ENCODE results near the gene IFRD2. TPM values are rescaled to one million over a fixed set of nuclear protein-coding genes. Genes with fewer than 3 reads are reported as not detected.

Gene IFRD2, protein sequence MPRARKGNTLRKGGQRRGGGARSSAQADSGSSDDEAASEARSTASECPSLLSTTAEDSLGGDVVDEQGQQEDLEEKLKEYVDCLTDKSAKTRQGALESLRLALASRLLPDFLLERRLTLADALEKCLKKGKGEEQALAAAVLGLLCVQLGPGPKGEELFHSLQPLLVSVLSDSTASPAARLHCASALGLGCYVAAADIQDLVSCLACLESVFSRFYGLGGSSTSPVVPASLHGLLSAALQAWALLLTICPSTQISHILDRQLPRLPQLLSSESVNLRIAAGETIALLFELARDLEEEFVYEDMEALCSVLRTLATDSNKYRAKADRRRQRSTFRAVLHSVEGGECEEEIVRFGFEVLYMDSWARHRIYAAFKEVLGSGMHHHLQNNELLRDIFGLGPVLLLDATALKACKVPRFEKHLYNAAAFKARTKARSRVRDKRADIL
- 74.0 to 96.1 TPM (median 89.5 TPM) in 5 replicates for total RNA-seq (2022; extraction: Qiagen RNA extraction)

DNA sequence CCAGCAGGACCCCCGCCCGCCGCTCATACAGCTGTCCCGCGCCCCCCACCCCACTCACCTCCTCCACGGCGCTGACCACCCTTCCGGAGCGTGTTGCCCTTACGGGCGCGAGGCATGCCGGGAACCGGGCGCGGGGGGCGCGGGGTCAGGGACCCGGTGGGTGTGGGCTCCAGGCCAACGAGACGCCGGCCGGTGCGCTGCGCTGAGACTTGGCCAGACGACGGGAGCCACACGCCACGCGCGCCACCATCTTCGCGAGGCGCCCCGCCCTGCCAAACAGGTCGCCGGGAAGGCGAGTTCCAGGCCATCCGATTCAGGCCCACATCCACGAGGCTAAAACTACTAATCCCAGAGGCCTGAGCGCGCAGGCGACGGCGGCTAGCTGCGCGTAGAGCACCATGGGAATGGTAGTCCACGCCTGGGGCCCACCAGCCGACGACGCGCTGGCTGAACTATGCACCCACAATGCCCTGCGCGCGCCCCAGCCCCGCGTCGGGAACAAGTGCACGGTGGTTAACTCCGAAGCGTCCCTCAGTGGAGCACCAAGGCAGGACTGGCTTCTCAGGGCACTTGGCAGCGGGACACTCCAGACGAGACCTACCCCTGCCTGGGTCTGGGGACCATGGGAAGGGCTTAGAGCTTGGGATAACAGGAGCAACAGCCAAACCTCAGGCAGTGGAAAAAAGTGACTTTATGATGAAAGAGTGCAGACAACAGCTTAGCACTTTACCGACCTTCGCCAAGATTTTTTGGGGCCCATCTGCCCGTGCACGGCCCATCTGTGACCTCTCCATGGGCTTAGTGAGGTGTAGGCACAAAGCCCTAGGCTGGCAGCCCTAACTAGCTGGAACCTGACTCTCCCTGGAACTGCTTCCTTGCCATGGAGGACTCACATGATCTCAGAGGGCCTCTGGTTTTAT is at the start of gene IFRD2:
Gene IFRD2, minus strand, starts transcription at position 271 of the 920 bp plus-strand sequence. Its CDS starts 155 bp downstream, at position 116.

DNA sequence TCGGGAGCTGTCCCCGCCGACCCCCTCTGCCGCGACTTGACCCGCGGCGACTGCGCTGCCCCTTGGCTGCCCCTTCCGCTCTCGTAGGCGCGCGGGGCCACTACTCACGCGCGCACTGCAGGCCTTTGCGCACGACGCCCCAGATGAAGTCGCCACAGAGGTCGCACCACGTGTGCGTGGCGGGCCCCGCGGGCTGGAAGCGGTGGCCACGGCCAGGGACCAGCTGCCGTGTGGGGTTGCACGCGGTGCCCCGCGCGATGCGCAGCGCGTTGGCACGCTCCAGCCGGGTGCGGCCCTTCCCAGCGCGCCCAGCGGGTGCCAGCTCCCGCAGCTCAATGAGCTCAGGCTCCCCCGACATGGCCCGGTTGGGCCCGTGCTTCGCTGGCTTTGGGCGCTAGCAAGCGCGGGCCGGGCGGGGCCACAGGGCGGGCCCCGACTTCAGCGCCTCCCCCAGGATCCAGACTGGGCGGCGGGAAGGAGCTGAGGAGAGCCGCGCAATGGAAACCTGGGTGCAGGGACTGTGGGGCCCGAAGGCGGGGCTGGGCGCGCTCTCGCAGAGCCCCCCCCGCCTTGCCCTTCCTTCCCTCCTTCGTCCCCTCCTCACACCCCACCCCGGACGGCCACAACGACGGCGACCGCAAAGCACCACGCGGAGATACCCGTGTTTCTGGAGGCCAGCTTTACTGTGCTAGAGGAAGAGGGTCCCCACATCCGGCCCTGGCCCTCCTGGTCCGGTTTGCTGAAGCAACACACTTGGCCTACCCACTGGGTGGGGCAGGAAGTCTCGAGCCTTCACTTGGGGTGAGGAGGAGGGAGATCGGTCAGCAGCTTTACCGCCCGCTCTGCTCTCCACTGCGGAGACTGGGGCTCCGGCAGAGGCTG is 48.5 kb upstream of the IFRD2 start, which contains the start of gene RASSF1:
Gene RASSF1, minus strand, starts transcription at position 389 of the 882 bp plus-strand sequence. Its CDS starts 31 bp downstream, at position 358.

DNA sequence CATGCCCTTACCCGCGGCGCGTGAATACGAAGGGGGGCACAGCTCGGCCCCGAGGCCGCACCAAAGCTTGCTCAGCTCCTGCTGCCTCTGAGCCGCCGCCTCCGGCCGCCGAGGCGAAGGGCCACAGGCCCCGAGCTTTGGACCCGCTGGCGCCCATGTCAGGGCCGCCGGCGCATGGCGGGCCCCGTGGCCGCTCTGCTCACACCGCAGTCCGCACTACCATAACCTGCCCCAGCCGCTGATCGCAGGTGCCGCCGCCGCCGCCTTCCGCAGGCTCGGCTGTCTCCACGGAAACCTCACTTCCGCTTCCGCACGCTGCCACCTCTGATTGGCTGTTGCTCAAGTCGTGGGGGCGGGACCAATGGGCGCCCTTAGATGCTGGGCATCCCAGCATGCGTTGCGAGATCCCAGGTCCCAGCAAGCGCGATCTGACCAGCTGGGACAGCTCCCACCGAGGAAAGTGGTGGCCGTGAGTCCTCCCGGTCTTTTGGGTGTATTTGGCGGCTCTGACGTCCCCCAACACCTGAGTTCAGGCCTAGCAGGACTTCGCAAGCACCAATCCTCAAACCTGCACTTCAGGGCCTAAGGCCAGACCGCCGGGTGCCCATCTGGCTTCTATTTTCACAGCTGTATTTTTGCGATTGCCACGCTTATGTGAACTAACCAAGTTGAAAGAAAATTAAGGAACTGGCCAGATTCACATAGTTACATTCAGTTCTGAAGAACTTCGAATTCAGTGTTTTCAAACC is 35.9 kb upstream of the IFRD2 start, which contains the start of gene TUSC2:
Gene TUSC2, minus strand, starts transcription at position 281 of the 749 bp plus-strand sequence. Its CDS starts 124 bp downstream, at position 157.

DNA sequence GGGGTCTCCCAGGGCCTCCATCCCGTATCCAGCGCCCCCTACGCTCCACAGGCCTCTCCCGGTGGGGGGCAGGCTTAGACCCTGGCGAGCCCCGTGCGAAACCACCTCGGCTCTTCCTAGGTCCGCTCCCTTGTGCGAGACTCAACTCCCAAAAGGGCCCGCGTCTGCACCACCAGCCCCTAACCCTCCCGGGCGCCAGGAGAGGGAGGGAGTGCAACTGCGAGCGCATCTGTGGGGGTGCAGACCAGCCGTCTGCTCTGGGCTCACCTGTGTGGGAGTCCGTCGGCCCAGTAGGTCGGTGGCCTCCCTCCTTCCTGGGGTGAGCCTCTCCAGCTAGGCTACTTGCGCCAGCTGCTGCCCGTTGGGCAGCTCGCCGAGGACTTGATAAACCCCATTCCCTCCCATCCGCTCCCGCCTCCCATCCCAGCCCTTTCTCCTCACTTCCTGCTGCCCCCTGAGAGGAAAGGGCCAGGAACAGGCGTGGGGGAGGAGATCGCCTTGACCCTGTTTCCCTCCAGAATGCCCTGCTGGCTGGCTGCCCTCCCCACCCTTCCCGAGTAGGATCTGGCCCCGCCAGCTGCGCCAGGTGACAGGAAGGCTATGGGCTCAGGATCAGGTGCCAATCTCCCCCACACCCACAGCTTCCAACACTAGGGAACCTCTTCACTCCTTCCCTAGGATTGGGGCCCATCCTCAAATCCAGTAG is 30.3 kb upstream of the IFRD2 start, which contains the start of gene HYAL2:
Gene HYAL2, minus strand, starts transcription at position 360 of the 706 bp plus-strand sequence. CDS start 2,256 bp downstream, outside the sequence.

DNA sequence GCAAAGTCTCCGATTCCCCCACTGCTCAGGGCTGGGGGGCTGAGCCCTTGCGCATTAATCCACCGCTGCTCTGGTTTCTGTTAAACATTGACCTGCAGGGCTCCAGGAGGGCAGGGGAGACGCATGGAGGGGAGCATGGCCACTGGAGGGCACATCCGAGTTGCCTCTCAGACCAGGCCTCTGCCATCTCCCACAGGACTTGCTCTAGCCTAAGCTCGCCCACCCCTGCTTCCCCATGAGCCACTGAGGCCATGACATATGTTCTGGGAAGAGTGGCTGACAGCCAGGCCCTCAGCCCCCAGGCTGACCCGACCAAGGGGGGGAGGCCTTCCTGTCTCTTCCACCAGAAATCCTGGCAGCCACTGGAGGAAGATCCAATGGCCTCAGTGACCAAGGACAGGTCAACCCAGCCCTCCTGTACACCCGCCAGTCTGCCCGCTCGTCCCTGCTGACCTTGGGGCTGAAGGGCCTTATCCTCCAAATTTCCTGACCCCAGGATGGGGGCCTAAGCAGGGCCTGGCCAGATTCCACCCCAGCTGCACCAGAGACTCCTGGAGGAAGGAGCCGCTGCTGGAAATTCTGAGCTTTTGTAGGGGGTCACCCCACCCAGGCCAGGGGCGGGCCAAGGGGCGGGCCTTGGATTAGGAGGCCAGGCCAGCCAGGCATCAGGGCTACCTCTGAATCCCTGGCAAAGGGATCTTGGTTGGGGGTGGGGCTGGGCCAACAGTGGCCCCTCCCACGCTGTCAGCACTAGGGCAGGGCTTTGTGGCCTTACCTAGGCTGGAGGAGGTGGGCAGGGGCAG is 11.0 kb upstream of the IFRD2 start, which contains the start of gene HYAL1:
Gene HYAL1, minus strand, starts transcription at position 562 of the 803 bp plus-strand sequence. CDS start 618 bp downstream, outside the sequence.

DNA sequence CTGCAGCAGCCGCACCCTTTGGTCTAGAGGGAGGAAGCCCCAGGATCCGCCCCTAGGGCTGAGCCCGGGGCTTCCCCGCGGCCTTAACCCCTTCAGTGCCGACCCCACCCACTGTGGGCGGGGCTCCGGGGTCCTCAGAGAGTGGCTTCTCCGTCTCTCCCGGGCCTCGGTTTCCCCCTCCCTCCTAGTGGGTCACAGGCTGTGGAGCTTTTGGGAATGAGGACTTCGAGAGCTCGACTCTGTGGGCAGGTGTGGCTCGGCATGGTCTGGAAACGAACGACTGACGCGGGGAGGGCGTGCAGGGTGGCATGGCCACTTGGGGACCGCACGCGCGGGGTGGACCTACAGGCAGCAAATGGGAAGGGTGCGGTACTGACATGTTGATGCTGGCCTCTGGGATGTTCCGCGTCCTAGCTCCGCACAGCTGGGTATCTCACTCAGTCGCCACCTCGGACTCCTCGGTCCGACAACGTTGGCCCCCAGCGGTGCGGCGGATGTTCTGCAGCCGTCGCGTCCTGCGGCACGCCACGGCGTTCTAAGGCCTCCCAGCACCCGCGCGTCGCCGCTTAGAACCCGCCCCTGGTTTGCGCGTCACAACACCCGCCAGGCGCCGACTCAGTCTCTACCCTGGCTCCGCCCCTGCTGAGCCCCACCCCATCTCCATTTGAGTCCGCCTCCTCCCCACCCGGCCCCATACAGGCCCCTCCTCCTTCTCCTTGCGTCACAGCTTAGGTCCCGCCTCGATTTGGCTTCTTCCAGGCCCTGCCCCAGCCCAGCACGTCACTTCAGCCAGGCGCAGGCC is 6.8 kb upstream of the IFRD2 start, which contains the start of the genes HYAL3 and NAA80:
Gene HYAL3, minus strand, starts transcription at position 570 of the 802 bp plus-strand sequence. CDS start 3,803 bp downstream, outside the sequence.
Gene NAA80, minus strand, starts transcription at position 570 of the 802 bp plus-strand sequence. CDS start 1,942 bp downstream, outside the sequence.

DNA sequence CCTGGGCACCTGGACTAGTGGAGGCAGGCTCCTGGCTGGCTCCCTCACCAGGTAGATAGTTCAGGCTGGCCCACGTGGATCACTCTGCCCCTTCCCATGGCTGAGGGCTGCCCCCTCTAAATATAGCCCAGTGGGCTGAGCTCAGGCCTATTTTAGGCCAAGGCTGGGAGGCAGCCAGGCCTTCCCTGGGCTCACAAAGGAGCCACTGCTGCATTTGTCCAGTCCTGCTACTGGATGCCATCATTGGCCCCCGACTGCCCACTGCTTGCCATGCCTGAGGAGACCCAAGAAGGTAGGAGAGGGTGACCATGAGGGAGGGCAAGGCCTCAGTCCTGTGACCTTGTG is 13.4 kb downstream of the IFRD2 start, which contains the start of gene LSMEM2:
Gene LSMEM2, plus strand, starts transcription at position 208 of the 345 bp plus-strand sequence. Its CDS starts 27 bp downstream, at position 235.

DNA sequence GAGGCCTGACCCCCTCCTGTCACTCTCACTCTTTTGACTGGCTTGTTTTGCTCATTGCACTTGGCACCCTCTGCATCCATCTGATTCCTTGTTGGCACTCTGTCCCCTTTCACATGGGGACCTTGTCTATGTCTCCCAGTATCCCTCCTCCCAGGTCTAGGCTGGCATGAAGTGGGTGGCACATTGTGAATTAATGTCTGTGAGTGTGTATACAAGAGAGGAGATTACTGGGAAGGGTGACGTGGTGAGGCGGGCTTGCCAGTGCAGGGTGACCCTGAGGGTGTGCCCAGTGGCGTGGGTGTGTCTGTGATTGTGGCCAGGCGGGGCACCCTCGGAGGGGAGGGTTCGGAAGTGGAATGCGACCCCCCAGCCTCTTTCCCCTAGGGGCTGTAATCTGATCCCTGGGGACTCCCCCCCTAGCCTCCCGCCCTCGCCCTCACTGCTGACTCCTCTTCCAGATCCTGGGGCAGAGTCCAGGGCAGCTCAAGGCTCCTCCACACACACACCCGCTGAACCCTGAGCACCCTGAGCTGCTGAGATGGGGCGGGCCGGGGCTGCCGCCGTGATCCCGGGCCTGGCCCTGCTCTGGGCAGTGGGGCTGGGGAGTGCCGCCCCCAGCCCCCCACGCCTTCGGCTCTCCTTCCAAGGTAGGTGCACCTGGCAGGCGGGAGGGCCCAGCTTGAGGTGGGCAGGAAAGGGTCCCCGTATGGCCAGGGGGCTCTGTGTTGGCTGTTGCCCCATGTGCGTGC is 23.4 kb downstream of the IFRD2 start, which contains the start of gene SEMA3B:
Gene SEMA3B, plus strand, starts transcription at position 445 of the 749 bp plus-strand sequence. Its CDS starts 94 bp downstream, at position 539.

Other genes starting within 250 kb of the IFRD2 start
- gene RBM5, start 203.5 kb downstream of the IFRD2 start, total RNA-seq (2022; extraction: Qiagen RNA extraction) = 30.5 to 38.4 TPM (median 34.6 TPM) in 5 replicates
- gene SEMA3F, start 137.1 kb downstream of the IFRD2 start, total RNA-seq (2022; extraction: Qiagen RNA extraction) = 12.7 to 20.4 TPM (median 16.9 TPM) in 5 replicates
- 0.21 TPM in 1 of 5 replicates, not detected in the others for gene GNAT1, start 100.8 kb downstream of the IFRD2 start, total RNA-seq (2022; extraction: Qiagen RNA extraction)
- 0.10 to 0.12 TPM (median 0.12 TPM) in 3 of 5 replicates, not detected in the others for gene SLC38A3, start 87.2 kb downstream of the IFRD2 start, total RNA-seq (2022; extraction: Qiagen RNA extraction)
- 40.7 to 48.2 TPM (median 44.0 TPM) in 5 replicates for gene GNAI2, start 56.2 kb downstream of the IFRD2 start, total RNA-seq (2022; extraction: Qiagen RNA extraction)
- 6.0 to 9.4 TPM (median 6.2 TPM) in 5 replicates for gene SEMA3B, start 23.3 kb downstream of the IFRD2 start, total RNA-seq (2022; extraction: Qiagen RNA extraction)
- 0.07 to 0.10 TPM in 2 of 5 replicates, not detected in the others for gene LSMEM2, start 13.3 kb downstream of the IFRD2 start, total RNA-seq (2022; extraction: Qiagen RNA extraction)
- 7.6 to 9.9 TPM (median 8.9 TPM) in 5 replicates for gene HYAL3, start 7.0 kb upstream of the IFRD2 start, total RNA-seq (2022; extraction: Qiagen RNA extraction)
- gene NAA80, start 7.0 kb upstream of the IFRD2 start, total RNA-seq (2022; extraction: Qiagen RNA extraction) = 4.4 to 7.6 TPM (median 6.9 TPM) in 5 replicates
- gene HYAL1, start 11.1 kb upstream of the IFRD2 start, total RNA-seq (2022; extraction: Qiagen RNA extraction) = 0.30 to 0.69 TPM (median 0.47 TPM) in 5 replicates
- gene HYAL2, start 30.3 kb upstream of the IFRD2 start, total RNA-seq (2022; extraction: Qiagen RNA extraction) = 25.0 to 32.7 TPM (median 30.7 TPM) in 5 replicates
- gene TUSC2, start 35.8 kb upstream of the IFRD2 start, total RNA-seq (2022; extraction: Qiagen RNA extraction) = 23.4 to 39.4 TPM (median 37.3 TPM) in 5 replicates
- gene RASSF1, start 48.4 kb upstream of the IFRD2 start, total RNA-seq (2022; extraction: Qiagen RNA extraction) = 16.8 to 20.2 TPM (median 19.1 TPM) in 5 replicates
- gene ZMYND10, start 53.3 kb upstream of the IFRD2 start, total RNA-seq (2022; extraction: Qiagen RNA extraction) = 0.79 to 1.7 TPM (median 1.1 TPM) in 5 replicates
- gene NPRL2, start 58.3 kb upstream of the IFRD2 start, total RNA-seq (2022; extraction: Qiagen RNA extraction) = 12.2 to 13.4 TPM (median 13.4 TPM) in 5 replicates
- gene CYB561D2, start 58.4 kb upstream of the IFRD2 start, total RNA-seq (2022; extraction: Qiagen RNA extraction) = 14.2 to 21.5 TPM (median 19.1 TPM) in 5 replicates
- 42.7 to 49.1 TPM (median 47.0 TPM) in 5 replicates for gene TMEM115, start 67.1 kb upstream of the IFRD2 start, total RNA-seq (2022; extraction: Qiagen RNA extraction)
- gene CACNA2D2, start 211.2 kb upstream of the IFRD2 start, total RNA-seq (2022; extraction: Qiagen RNA extraction) = 0.48 to 0.61 TPM (median 0.59 TPM) in 5 replicates